Measurements from ENCODE around the gene HTR1A. TPM values are rescaled to one million over a fixed set of nuclear protein-coding genes. Genes with fewer than 3 reads are reported as not detected.
A peak's percentile ranks its signal among the peaks of the same experiment; 100 is the strongest.

The HTR1A gene
- total and polyA plus RNA-seq, 2 experiments from 2014 or later = not detected

- Histone ChIP-seq H3K9ac (no peak overlapping the region), H3K9me2 (ENCODE audit: insufficient read depth) (no peaks in the 10 kb centered on the region), H3K4me2 (ENCODE audit: unreplicated experiment) (no peak overlapping the region), H3K9me3 (ENCODE audit: low read depth) (no peaks in the 10 kb centered on the region), H4K20me1 (ENCODE audit: insufficient read depth) (no peaks in the 10 kb centered on the region), H3F3A (ENCODE audit: insufficient read depth) (no peaks in the 10 kb centered on the region), H3K4me3 (no peak overlapping the region), H3K36me3 (ENCODE audit: low read depth) (no peaks in the 10 kb centered on the region), H3K27me3 (replicated peaks; ENCODE audit: insufficient read depth) (no peaks in the 10 kb centered on the region), H3K27ac (no peak overlapping the region), H3K4me1 (ENCODE audit: insufficient read depth) (no peaks in the 10 kb centered on the region), H3K79me2 (ENCODE audit: insufficient read depth) (no peaks in the 10 kb centered on the region), H2AFZ (no peak overlapping the region)
- in situ Hi-C loops (cut with MboI) = no loop called here
- TF ChIP-seq EZH2phosphoT487 (IDR thresholded peaks at IDR 0.05; ENCODE audit: insufficient read depth, low read depth) (no peak), EZH2 (IDR thresholded peaks at IDR 0.05; ENCODE audit: insufficient read depth, poor library complexity, severe bottlenecking) (no peak)
- WGBS, 2 experiments (ENCODE audit: low coverage in 1 of 2, low lambda C conversion rate in 2 of 2, missing lambda C conversion rate in 2 of 2) = 27 to 50% methylated on average over 7 of the region's 7 CpGs
- no peak for DNase-seq
Measured at GRCh38 chr5:63919763-63920478, 42.3 kb downstream of the HTR1A start.

DNA sequence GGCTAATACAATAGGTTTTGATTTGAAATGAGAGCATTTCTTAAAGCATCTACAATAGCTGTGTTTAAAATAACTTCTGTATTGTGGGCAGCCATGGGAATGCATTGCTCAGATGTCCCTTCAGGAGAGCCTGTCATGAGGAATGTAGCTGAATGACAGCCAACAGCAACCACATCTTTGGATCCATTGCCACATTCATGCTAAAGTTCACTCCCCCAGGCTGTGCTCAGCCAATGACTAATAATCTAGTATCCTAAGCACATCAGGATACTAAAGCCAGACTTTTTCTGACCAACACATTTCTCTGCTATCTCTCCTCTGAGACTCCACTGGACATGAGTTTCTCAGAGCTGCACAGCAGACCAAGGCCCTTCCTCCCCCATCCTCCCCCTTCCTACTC lies 45.5 kb downstream of the HTR1A start:
- DNase-seq = peak; percentile 16
- no peak overlapping the region for H2AFZ ChIP-seq
- no peaks in the 10 kb centered on the region for H3K79me2 ChIP-seq (ENCODE audit: insufficient read depth)
- H3K27me3 ChIP-seq (replicated peaks; ENCODE audit: insufficient read depth) = no peaks in the 10 kb centered on the region
- in situ Hi-C loops (cut with MboI) = no loop called here
- no peaks in the 10 kb centered on the region for H3K9me2 ChIP-seq (ENCODE audit: insufficient read depth)
- H3K27ac ChIP-seq = no peak overlapping the region
- no peaks in the 10 kb centered on the region for H3K36me3 ChIP-seq (ENCODE audit: low read depth)
- no peaks in the 10 kb centered on the region for H4K20me1 ChIP-seq (ENCODE audit: insufficient read depth)
- no peaks in the 10 kb centered on the region for H3K9me3 ChIP-seq (ENCODE audit: low read depth)
- H3K4me2 ChIP-seq (ENCODE audit: unreplicated experiment) = no peak overlapping the region
- no peaks in the 10 kb centered on the region for H3F3A ChIP-seq (ENCODE audit: insufficient read depth)
- H3K4me3 ChIP-seq = no peak overlapping the region
- TF ChIP-seq EZH2 (IDR thresholded peaks at IDR 0.05; ENCODE audit: insufficient read depth, poor library complexity, severe bottlenecking) (no peak), EZH2phosphoT487 (IDR thresholded peaks at IDR 0.05; ENCODE audit: insufficient read depth, low read depth) (no peak)
- no peaks in the 10 kb centered on the region for H3K4me1 ChIP-seq (ENCODE audit: insufficient read depth)
- H3K9ac ChIP-seq = no peak overlapping the region

- H3K79me2 ChIP-seq (ENCODE audit: insufficient read depth) = no peaks in the 10 kb centered on the region
- H4K20me1 ChIP-seq (ENCODE audit: insufficient read depth) = no peaks in the 10 kb centered on the region
- 57 to 73% methylated on average over 1 of the region's 1 CpG for WGBS, 2 experiments (ENCODE audit: low coverage in 1 of 2, low lambda C conversion rate in 2 of 2, missing lambda C conversion rate in 2 of 2)
- no peaks in the 10 kb centered on the region for H3K36me3 ChIP-seq (ENCODE audit: low read depth)
- no peaks in the 10 kb centered on the region for H3F3A ChIP-seq (ENCODE audit: insufficient read depth)
- no peak for TF ChIP-seq EZH2phosphoT487 (IDR thresholded peaks at IDR 0.05; ENCODE audit: insufficient read depth, low read depth)
- no peak for TF ChIP-seq EZH2 (IDR thresholded peaks at IDR 0.05; ENCODE audit: insufficient read depth, poor library complexity, severe bottlenecking)
- DNase-seq = no peak
- H3K9me2 ChIP-seq (ENCODE audit: insufficient read depth) = no peaks in the 10 kb centered on the region
- H3K4me1 ChIP-seq (ENCODE audit: insufficient read depth) = no peaks in the 10 kb centered on the region
- in situ Hi-C loops (cut with MboI) = no loop called here
- no peak overlapping the region for H3K4me2 ChIP-seq (ENCODE audit: unreplicated experiment)
- no peak overlapping the region for H2AFZ ChIP-seq
- H3K27me3 ChIP-seq (replicated peaks; ENCODE audit: insufficient read depth) = no peaks in the 10 kb centered on the region
- no peak overlapping the region for H3K4me3 ChIP-seq
- no peaks in the 10 kb centered on the region for H3K9me3 ChIP-seq (ENCODE audit: low read depth)
- H3K27ac ChIP-seq = no peak overlapping the region
- no peak overlapping the region for H3K9ac ChIP-seq
Measured at GRCh38 chr5:63911871-63912270, 50.4 kb downstream of the HTR1A start.

Other genes with a start within 250 kb of the HTR1A start
- 0.32 TPM in 1 of 2 replicates, not detected in the other for gene RNF180, start 203.4 kb upstream of the HTR1A start, total RNA-seq (2014; rRNA removed; shearing (Covaris generic))
- 0.04 and 0.10 TPM in 2 replicates for gene RNF180, start 203.4 kb upstream of the HTR1A start, polyA plus RNA-seq (2016; fragmentation: Nextera tagmentation; extraction: Ambion mirVana)